ENCODE data around the gene NDRG3.

- TF ChIP-seq POLR2AphosphoS5 (IDR thresholded peaks at IDR 0.05): no peak
- TF ChIP-seq CTCF (IDR thresholded peaks at IDR 0.05): no peak
Measured at GRCh38 chr20:36642136-36642535, 103.8 kb downstream of the NDRG3 start.
